NCI-H1105 treated with DMSO at 0.1 percent for 48 hours (cell line): ENCODE results near the gene FBXL13.
A peak's percentile ranks its signal among the peaks of the same experiment; 100 is the strongest.
"Not testable (repeated sequence)": the region's sequence is repeated elsewhere in the genome, so short reads cannot be mapped to it uniquely, and the experiment has no call there.

Experiments
- DNase-seq: peaks from one replicate; lab custom pipeline; 2025; lab: John Stamatoyannopoulos, UW

Gene FBXL13

DNA sequence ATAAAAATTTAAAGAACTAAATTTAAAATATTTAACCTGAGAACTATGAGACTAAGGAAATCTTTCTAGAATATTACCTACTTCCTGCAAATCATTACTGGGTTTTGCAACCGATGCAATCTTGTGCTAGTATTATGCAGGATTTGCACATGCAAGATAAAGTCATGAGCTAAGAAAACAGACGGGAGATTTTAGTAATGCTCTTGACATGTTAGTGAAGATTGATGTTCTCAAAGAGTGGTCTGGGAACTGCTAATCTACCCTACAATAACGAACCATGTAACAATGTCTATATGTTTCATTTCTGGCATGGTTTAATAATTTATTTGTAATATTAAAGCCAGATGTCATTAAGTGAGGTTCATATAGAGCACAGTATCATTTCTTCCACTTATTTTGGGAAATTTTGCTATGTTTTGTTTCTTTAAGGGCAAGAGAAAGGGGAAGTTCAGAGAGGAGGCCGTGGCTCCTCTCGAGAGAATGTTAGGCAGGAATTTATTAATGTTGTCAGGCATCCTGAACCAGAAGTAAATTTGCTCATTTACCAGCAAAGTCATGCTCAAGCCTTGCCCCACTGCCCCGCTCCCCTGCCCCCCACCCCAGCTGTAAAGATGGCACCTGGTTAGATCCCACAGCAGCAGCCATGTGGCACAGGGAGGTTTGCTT, 139.0 kb downstream of the FBXL13 start:
- DNase-seq = no peak

- no peak for DNase-seq
These were observed 139.9 kb downstream of the FBXL13 start for GRCh38 chr7:102934701-102935100.

- no peak for DNase-seq
These were observed 140.4 kb downstream of the FBXL13 start for GRCh38 chr7:102934239-102934638.

DNA sequence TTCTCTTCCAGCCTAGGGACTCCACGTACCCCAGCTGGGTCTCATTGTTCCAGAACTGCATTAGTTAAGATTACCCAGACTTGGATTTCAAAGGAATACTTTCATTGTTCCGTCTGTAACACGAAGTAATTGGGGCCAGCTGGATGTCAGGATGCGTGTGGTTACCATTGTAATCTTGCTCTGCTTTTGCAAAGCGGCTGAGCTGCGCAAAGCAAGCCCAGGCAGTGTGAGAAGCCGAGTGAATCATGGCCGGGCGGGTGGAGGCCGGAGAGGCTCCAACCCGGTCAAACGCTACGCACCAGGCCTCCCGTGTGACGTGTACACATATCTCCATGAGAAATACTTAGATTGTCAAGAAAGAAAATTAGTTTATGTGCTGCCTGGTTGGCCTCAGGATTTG, 140.8 kb downstream of the FBXL13 start:
- DNase-seq = no peak

DNA sequence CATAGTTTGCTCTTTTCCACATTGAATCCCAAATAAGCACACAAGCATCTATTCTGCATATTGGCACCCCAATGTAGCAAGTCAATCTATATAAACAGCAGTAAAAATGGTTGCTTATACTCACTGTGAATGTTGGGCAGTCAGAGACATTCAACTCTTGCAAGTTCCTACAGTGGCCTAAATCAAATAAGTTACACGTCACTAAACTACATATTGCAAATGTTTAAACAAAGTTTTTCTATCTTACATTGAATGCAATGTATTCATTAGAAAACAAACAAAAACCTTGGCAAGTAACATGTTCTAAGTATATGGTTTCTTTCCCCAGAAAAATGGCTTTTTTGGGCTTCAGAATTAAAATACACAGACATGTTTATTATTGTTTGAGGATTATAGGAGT, 142.8 kb downstream of the FBXL13 start:
- DNase-seq = no peak

- DNase-seq = no peak
These were observed 147.2 kb downstream of the FBXL13 start for GRCh38 chr7:102927312-102927933.

GRCh38 chr7:102926783-102927140, 147.8 kb downstream of the FBXL13 start:
- no peak for DNase-seq

DNA sequence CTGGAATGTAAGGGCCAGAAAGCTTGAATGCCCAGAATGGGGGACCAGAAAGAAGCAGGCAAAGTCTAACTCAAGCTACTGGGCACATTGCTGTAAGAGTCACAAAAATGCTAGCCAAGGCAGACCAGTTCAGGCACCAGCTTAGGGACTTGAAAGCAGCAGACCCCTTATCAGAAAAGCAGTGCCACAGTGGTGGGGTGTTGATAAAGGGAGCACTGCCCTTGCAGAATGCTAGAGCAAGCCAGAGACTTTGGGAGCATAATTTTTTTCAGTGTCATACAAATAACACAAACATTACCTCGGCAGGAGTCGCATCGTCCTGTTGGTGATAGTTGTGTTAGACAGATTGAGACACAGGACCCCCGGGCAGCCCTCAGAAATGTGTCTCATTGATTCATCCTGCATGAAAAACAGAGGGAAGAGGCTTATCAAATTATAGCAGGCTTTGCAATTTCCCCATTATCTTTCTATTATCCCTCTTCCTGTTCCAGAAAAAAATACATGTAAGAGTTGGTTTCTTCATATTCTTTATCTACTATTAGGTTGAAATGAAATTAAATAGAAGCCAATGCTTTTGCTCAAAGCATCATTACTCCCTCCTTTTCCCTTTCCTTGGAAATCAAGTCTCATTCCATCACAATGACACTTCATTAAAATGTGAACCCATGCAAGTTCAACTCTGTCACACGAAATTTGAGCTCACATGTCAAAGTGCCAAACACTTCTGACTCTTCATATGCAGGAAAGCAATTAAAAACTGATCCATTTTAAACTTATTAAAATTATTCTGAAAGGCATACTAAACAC, 148.4 kb downstream of the FBXL13 start:
- DNase-seq = no peak

GRCh38 chr7:102918845-102919244, 155.8 kb downstream of the FBXL13 start:
- DNase-seq = no peak

- no peak for DNase-seq
These were observed 156.9 kb downstream of the FBXL13 start for GRCh38 chr7:102917436-102918353.

DNA sequence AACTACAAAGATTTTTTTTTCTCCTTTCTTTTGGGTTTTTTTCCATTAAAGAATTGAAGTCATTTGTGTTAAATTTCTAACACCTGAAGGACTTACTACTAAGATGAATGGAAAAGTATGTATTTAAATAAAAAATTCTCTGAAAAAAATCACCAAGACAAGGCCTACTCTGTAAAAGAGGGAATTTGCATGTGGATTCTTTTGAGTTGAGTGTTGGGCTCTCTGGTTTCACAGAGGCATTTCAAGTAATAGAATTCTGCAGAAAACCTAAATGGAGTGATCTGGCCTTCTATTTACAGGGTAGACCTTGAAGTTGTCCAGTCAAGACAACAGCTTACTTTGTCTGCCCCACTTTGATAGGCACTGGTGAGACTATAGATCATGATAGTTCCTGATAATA, 157.7 kb downstream of the FBXL13 start:
- DNase-seq = no peak

DNA sequence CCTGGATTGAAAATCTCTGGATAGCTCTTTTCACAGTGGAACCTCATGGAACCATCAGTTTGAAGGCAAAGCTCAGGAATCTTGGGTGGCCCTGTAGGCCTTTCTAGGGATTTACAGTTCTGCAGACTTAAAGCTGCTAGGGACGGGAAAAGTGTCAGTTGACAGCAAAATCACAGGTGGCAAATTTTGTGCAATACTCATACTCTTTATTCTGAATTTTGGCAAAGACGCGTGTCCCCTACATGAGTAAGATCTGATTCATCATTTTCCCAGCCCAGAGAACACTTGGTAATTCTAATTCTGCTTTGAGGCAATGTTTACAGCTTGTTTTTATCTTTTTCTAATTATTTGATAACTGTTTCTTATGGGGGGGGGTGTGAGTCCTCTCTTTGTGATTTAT, 158.2 kb downstream of the FBXL13 start:
- DNase-seq = no peak

DNA sequence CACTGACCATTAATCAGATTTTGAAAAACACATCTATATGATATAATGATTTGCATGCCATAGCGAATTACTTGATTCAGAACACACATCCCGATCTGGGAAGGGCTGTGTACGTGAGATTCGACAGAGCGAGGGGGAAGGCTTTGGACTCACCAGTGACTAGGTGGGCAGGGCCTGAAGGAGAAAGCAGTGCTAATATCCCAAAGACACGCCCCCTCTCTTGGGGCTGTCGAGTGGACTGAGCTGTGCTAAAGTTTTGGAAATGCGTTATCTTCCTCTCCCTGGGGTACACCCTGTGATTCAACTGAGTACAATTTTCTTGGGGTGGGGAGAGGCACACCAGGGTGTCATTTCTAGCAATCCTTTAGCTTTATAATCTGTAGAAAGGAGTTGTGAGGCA, 160.0 kb downstream of the FBXL13 start:
- no peak for DNase-seq

- DNase-seq = no peak
These were observed 160.8 kb downstream of the FBXL13 start for GRCh38 chr7:102913826-102914225.

GRCh38 chr7:102912742-102913141, 161.9 kb downstream of the FBXL13 start, which contains the start of gene LRRC17:
TSS of gene LRRC17 (plus strand) at chr7:102913000. CDS start at chr7:102933914, 20,914 bp downstream.
- DNase-seq = peak; percentile 91

DNA sequence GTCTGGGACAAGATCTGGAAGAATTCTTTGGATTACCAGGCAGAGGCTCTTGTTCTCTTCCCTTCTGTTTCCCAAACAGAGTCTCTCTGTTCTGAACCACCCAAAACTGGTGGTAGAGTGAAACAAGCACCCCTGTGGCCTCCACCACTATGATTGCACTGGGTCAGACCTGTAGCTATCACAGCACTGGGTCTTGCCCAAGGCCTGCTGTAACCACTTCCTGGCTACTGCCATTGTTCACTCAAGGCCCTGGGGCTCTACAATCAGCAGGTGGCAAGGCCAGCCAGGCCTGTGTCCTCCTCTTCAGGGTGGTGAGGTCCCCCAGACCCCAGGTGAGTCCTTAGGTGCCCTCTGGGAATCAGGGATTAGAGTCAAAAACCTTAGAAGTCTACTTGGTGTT, 165.9 kb downstream of the FBXL13 start:
- no peak for DNase-seq

GRCh38 chr7:102903576-102903975, 171.0 kb downstream of the FBXL13 start:
- DNase-seq = not testable (repeated sequence)

- not testable (repeated sequence) for DNase-seq
These were observed 172.5 kb downstream of the FBXL13 start for GRCh38 chr7:102902052-102902451.

DNA sequence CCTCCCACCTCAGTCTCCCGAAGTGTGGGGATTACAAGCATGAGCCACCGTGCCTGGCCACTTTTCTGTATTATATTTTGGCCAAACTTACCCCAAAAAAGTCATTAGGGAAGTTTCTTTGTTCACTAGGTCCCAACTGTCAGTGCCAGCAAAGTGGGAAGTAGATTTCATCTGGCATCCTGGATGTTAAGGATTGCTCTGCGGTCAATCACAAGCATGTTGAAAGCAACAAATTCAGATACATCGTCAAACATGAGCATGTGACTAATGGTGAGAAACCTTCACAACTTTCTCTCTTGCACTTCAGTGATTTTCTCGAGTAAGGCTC, 176.1 kb downstream of the FBXL13 start:
- DNase-seq = no peak

GRCh38 chr7:102897856-102898531, 176.6 kb downstream of the FBXL13 start:
- DNase-seq = peak; percentile 22

GRCh38 chr7:102897211-102897631, 177.4 kb downstream of the FBXL13 start:
- peak; percentile 60 for DNase-seq

- DNase-seq = no peak
These were observed 178.0 kb downstream of the FBXL13 start for GRCh38 chr7:102896585-102896984.
